Mammary epithelial cell (primary cell): ENCODE data around the gene HPD.

ENCODE experiments used
- CTCF ChIP-seq, 2 donors: IDR thresholded peaks in 1 of 2; conservative IDR thresholded peaks in 1 of 2; 2 replicates each; pipeline ENCODE4 v1.5.1; 2011 to 2012; ENCODE audit warnings: inconsistent platforms in 2 of 2, low read length in 2 of 2, mild to moderate bottlenecking in 2 of 2, control low read depth in 1 of 2, low read depth in 1 of 2; ENCODE audit not compliant: insufficient read depth in 1 of 2; ENCODE audit errors: extremely low read depth in 1 of 2
- EZH2 ChIP-seq: IDR thresholded peaks from 2 replicates; pipeline ENCODE4 v1.6.1; 2012; ENCODE audit warnings: low read length, inconsistent platforms, borderline replicate concordance

GRCh38 chr12:121903202-121903601, 44.5 kb upstream of the HPD start:
- TF ChIP-seq CTCF (conservative IDR thresholded peaks at IDR 0.05 in 1 of 2, IDR thresholded peaks at IDR 0.05 in 1 of 2; ENCODE audit: extremely low read depth in 1 of 2, insufficient read depth in 1 of 2, low read depth in 1 of 2, low read length in 2 of 2), result no peak
- no peak for TF ChIP-seq EZH2
